ENCODE measurements around the gene C19orf73. TPM values are rescaled to one million over a fixed set of nuclear protein-coding genes. Genes with fewer than 3 reads are reported as not detected.

C19orf73 gene
- total and polyA plus RNA-seq, 2 experiments from 2014 or later = 0.86 to 1.0 TPM

DNA sequence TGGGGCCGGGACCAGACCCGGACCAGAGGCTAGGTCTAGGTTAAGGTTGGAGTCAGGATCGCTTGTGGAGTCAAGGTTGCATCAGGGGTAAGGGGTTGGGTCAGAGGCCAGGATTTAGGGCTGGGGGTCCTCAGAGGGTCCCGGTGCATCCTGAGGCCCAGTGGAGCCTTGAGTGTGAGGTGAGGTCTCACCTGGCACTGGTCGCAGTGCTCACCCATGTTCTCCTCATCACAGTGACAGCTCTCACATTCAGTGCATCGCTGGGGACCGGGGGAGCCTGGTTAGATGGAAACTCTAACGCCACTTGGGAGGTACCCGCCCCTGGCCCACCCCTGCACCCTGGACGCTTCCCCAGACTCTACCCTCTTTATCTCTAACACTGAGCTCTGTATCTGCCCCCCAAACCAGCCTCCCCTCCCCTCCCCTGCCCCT, 33.2 kb upstream of the C19orf73 start:
- H3K4me3 ChIP-seq = no peak overlapping the region
- H3K27me3 ChIP-seq (replicated peaks; ENCODE audit: insufficient read depth) = no peaks in the 10 kb centered on the region
- H3K9me2 ChIP-seq (ENCODE audit: insufficient read depth) = no peaks in the 10 kb centered on the region
- H3K4me2 ChIP-seq (ENCODE audit: unreplicated experiment) = no peak overlapping the region
- no peaks in the 10 kb centered on the region for H3K4me1 ChIP-seq (ENCODE audit: insufficient read depth)
- no peaks in the 10 kb centered on the region for H4K20me1 ChIP-seq (ENCODE audit: insufficient read depth)
- no peak overlapping the region for H3K9ac ChIP-seq
- 12 to 19% methylated on average over 7 to 10 of the region's 10 CpGs for WGBS, 2 experiments (ENCODE audit: low coverage in 1 of 2, low lambda C conversion rate in 2 of 2, missing lambda C conversion rate in 2 of 2)
- peaks cover 5% of the 10 kb centered on the region; the same call in 1 of the 2 replicates for H3F3A ChIP-seq (ENCODE audit: insufficient read depth)
- H3K9me3 ChIP-seq (ENCODE audit: low read depth) = no peaks in the 10 kb centered on the region
- TF ChIP-seq EZH2 (IDR thresholded peaks at IDR 0.05; ENCODE audit: insufficient read depth, poor library complexity, severe bottlenecking) = no peak
- TF ChIP-seq EZH2phosphoT487 (IDR thresholded peaks at IDR 0.05; ENCODE audit: insufficient read depth, low read depth) = no peak
- in situ Hi-C loops (cut with MboI) = no loop called here
- no peak overlapping the region for H2AFZ ChIP-seq
- no peak overlapping the region for H3K27ac ChIP-seq
- H3K79me2 ChIP-seq (ENCODE audit: insufficient read depth) = no peaks in the 10 kb centered on the region
- no peak for DNase-seq
- H3K36me3 ChIP-seq (ENCODE audit: low read depth) = no peaks in the 10 kb centered on the region

DNA sequence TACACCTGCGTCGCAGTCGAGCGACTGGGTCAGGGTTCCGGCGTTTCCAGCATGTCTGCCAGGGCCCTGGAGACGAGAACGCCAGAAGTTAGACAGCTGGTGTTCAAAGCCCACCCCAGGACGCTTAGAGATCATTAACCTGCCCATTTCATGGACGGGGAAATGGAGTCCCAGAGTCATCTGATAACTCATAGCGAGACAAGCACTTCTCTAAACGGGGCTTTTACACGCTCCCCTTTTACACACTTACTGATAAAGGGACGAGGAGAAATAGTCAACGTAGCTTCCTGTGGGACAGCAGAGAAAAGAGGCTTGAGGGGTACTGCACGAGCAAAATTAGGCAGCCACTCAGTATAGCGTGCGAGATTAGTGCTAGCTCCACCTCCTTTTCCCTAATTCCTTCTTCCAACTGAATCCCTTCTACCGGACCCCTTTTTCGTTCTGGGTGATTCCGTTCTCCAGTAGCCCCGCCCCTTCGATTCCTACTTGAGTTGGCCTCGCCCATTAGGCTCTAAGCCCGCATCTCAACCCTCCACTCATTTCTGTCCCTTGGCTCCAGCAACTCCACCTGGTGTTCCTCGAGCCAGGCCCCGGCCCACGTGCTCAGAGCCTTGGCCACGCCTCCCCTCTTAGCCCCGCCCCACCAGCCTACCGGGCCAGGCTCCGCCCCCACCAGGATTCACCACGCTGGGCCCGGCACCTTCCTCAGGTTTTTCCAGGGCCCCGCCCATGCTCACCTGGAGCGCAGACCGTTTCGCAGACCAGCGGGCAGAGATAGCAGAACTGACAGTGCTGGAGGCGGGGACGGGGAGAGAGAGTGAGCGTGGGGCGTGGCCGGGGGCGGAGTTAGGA, 32.5 kb upstream of the C19orf73 start:
- Histone ChIP-seq H3K79me2 (ENCODE audit: insufficient read depth) (no peaks in the 10 kb centered on the region), H3K27ac (no peak overlapping the region), H2AFZ (no peak overlapping the region), H3K4me3 (no peak overlapping the region), H4K20me1 (ENCODE audit: insufficient read depth) (no peaks in the 10 kb centered on the region), H3K9me3 (ENCODE audit: low read depth) (no peaks in the 10 kb centered on the region), H3K4me1 (ENCODE audit: insufficient read depth) (no peaks in the 10 kb centered on the region), H3K9ac (no peak overlapping the region), H3F3A (ENCODE audit: insufficient read depth) (peaks cover 9% of the 10 kb centered on the region; the same call in 1 of the 2 replicates), H3K36me3 (ENCODE audit: low read depth) (no peaks in the 10 kb centered on the region), H3K9me2 (ENCODE audit: insufficient read depth) (no peaks in the 10 kb centered on the region), H3K27me3 (replicated peaks; ENCODE audit: insufficient read depth) (no peaks in the 10 kb centered on the region), H3K4me2 (ENCODE audit: unreplicated experiment) (peak overlapping the region; percentile 93)
- DNase-seq = peak; percentile 72
- WGBS, 2 experiments (ENCODE audit: low coverage in 1 of 2, low lambda C conversion rate in 2 of 2, missing lambda C conversion rate in 2 of 2) = 6 to 8% methylated on average over 33 to 45 of the region's 45 CpGs
- in situ Hi-C loops (cut with MboI) = no loop called here
- TF ChIP-seq EZH2phosphoT487 (IDR thresholded peaks at IDR 0.05; ENCODE audit: insufficient read depth, low read depth) (no peak), EZH2 (IDR thresholded peaks at IDR 0.05; ENCODE audit: insufficient read depth, poor library complexity, severe bottlenecking) (no peak)

GRCh38 chr19:49150944-49151243, 32.0 kb upstream of the C19orf73 start:
- in situ Hi-C loops (cut with MboI) = no loop called here
- no peaks in the 10 kb centered on the region for H3K36me3 ChIP-seq (ENCODE audit: low read depth)

GRCh38 chr19:49150106-49150943, 31.4 kb upstream of the C19orf73 start:
- no peak overlapping the region for H3K27ac ChIP-seq

More at GRCh38 chr19:49150944-49151243, 32.0 kb upstream of the C19orf73 start:
- no peaks in the 10 kb centered on the region for H3K9me3 ChIP-seq (ENCODE audit: low read depth)
- H3K4me3 ChIP-seq = peak overlapping the region; percentile 84
- no peaks in the 10 kb centered on the region for H3K79me2 ChIP-seq (ENCODE audit: insufficient read depth)
- H3K27me3 ChIP-seq (replicated peaks; ENCODE audit: insufficient read depth) = no peaks in the 10 kb centered on the region
- H3K4me1 ChIP-seq (ENCODE audit: insufficient read depth) = no peaks in the 10 kb centered on the region
- no peaks in the 10 kb centered on the region for H4K20me1 ChIP-seq (ENCODE audit: insufficient read depth)
- TF ChIP-seq EZH2 (IDR thresholded peaks at IDR 0.05; ENCODE audit: insufficient read depth, poor library complexity, severe bottlenecking) = no peak
- no peak for TF ChIP-seq EZH2phosphoT487 (IDR thresholded peaks at IDR 0.05; ENCODE audit: insufficient read depth, low read depth)
- peak overlapping the region; percentile 93 for H3K4me2 ChIP-seq (ENCODE audit: unreplicated experiment)
- 5 to 7% methylated on average over 11 to 15 of the region's 16 CpGs for WGBS, 2 experiments (ENCODE audit: low coverage in 1 of 2, low lambda C conversion rate in 2 of 2, missing lambda C conversion rate in 2 of 2)
- no peaks in the 10 kb centered on the region for H3K9me2 ChIP-seq (ENCODE audit: insufficient read depth)
- peak overlapping the region; percentile 71 for H3K9ac ChIP-seq
- H2AFZ ChIP-seq = peak overlapping the region; percentile 97
- H3F3A ChIP-seq (ENCODE audit: insufficient read depth) = peaks cover 9% of the 10 kb centered on the region; the same call in 1 of the 2 replicates
- DNase-seq = no peak
- no peak overlapping the region for H3K27ac ChIP-seq

More at GRCh38 chr19:49150106-49150943, 31.4 kb upstream of the C19orf73 start:
- H3K27me3 ChIP-seq (replicated peaks; ENCODE audit: insufficient read depth) = no peaks in the 10 kb centered on the region
- TF ChIP-seq EZH2phosphoT487 (IDR thresholded peaks at IDR 0.05; ENCODE audit: insufficient read depth, low read depth) (no peak), EZH2 (IDR thresholded peaks at IDR 0.05; ENCODE audit: insufficient read depth, poor library complexity, severe bottlenecking) (no peak)
- peak overlapping the region; percentile 93 for H3K4me2 ChIP-seq (ENCODE audit: unreplicated experiment)
- H3K4me1 ChIP-seq (ENCODE audit: insufficient read depth) = peaks cover 4% of the 10 kb centered on the region; the same call in 1 of the 2 replicates
- in situ Hi-C loops (cut with MboI) = no loop called here
- H3K9me3 ChIP-seq (ENCODE audit: low read depth) = no peaks in the 10 kb centered on the region
- H3K4me3 ChIP-seq = peak overlapping the region; percentile 84
- no peaks in the 10 kb centered on the region for H3K9me2 ChIP-seq (ENCODE audit: insufficient read depth)
- 1 to 2% methylated on average over 57 to 70 of the region's 75 CpGs for WGBS, 2 experiments (ENCODE audit: low coverage in 1 of 2, low lambda C conversion rate in 2 of 2, missing lambda C conversion rate in 2 of 2)
- H3K36me3 ChIP-seq (ENCODE audit: low read depth) = no peaks in the 10 kb centered on the region
- H3K9ac ChIP-seq = peak overlapping the region; percentile 71
- H3F3A ChIP-seq (ENCODE audit: insufficient read depth) = peaks cover 9% of the 10 kb centered on the region; the same call in 1 of the 2 replicates
- peak; percentile 85 for DNase-seq
- no peaks in the 10 kb centered on the region for H3K79me2 ChIP-seq (ENCODE audit: insufficient read depth)
- peak overlapping the region; percentile 97 for H2AFZ ChIP-seq
- no peaks in the 10 kb centered on the region for H4K20me1 ChIP-seq (ENCODE audit: insufficient read depth)
